ENCODE results near the gene CCDC12. TPM values are rescaled to one million over a fixed set of nuclear protein-coding genes. Genes with fewer than 3 reads are reported as not detected.
A peak's percentile ranks its signal among the peaks of the same experiment; 100 is the strongest.

The CCDC12 gene
- total and polyA plus RNA-seq, 2 of the 13 experiments (the other 11 are each of a cell fraction or from before 2014, with no cell fraction given): 30.1 to 49.5 TPM

DNA sequence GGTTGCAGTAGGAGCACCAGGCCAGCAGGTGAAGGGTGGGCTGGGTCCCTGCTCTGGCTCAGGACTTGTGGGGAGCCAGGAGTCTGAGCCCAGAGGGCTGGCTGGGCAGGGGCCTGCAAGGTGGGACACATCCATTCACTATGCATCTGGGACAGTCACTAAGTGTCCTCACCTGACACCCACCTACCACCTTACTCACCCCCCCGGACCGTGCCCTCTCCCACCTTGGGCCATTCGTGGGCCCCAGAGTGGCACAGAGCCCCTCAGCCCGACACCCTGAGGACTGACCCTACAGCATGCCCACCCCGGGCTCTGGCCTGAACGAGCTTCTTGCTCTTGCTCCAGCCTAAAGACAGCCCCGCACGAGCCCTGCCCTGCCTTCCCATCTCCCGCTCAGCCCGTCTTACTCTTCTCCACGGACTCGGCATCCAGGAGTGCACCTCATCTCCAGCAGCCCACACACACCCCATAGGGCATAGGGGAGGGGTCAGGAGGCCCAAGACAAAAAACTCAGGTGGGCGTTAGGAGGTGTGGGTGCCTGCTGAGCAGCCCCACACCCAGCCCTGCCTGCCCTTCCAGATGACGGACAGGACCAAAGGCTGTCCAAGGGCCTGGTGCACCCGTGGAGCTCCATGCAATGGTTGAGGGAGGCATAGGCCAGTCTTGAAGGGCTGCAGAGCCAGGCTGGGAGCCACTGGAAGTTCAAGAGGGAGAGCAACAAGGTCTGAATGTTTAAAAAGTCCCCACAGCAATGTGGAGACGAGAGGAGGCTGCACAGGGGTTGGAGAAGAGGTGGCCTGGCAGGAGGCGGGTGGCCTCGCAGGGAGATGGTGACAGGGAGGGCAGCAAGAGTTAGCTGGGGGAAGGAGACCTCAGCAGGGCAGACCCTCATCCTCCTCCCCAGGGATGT, 72.0 kb downstream of the CCDC12 start:
- no TSS peak for BruUV-seq (replicated peaks)
- H3K4me1 ChIP-seq (ENCODE audit: insufficient read depth, low read length): peaks cover 5% of the 10 kb centered on the region
- H3K27me3 ChIP-seq (ENCODE audit: control insufficient read depth in 1 of 2, insufficient read depth in 2 of 2, low read length in 2 of 2): peaks cover 6 to 39% of the 10 kb centered on the region in 2 experiments; a peak in 3 of 5 replicates
- H3K79me2 ChIP-seq (ENCODE audit: insufficient read depth, low read length): no peaks in the 10 kb centered on the region
- intact Hi-C loops (cut with micrococcal nuclease; ENCODE audit: unreplicated experiment): no loop called here
- H3K4me3 ChIP-seq (replicated peaks in 1 of 3; ENCODE audit: insufficient read depth in 1 of 3, low read depth in 2 of 3, low read length in 3 of 3): no peak overlapping the region
- no peaks in the 10 kb centered on the region for H4K20me1 ChIP-seq (ENCODE audit: insufficient read depth, low read length)
- ATAC-seq (no peak), FAIRE-seq (no peak), DNase-seq (ENCODE audit: low spot score) (no peak)
- no peak overlapping the region for H3K27ac ChIP-seq (ENCODE audit: extremely low read length, insufficient read depth, low read length)
- 23% methylated on average over 14 of the region's 18 CpGs for WGBS (ENCODE audit: low lambda C conversion rate)
- TF ChIP-seq ZNF724P (CRISPR knock-in tag; IDR thresholded peaks at IDR 0.05; ENCODE audit: borderline replicate concordance): no peak
- TF ChIP-seq, protein P1, sequence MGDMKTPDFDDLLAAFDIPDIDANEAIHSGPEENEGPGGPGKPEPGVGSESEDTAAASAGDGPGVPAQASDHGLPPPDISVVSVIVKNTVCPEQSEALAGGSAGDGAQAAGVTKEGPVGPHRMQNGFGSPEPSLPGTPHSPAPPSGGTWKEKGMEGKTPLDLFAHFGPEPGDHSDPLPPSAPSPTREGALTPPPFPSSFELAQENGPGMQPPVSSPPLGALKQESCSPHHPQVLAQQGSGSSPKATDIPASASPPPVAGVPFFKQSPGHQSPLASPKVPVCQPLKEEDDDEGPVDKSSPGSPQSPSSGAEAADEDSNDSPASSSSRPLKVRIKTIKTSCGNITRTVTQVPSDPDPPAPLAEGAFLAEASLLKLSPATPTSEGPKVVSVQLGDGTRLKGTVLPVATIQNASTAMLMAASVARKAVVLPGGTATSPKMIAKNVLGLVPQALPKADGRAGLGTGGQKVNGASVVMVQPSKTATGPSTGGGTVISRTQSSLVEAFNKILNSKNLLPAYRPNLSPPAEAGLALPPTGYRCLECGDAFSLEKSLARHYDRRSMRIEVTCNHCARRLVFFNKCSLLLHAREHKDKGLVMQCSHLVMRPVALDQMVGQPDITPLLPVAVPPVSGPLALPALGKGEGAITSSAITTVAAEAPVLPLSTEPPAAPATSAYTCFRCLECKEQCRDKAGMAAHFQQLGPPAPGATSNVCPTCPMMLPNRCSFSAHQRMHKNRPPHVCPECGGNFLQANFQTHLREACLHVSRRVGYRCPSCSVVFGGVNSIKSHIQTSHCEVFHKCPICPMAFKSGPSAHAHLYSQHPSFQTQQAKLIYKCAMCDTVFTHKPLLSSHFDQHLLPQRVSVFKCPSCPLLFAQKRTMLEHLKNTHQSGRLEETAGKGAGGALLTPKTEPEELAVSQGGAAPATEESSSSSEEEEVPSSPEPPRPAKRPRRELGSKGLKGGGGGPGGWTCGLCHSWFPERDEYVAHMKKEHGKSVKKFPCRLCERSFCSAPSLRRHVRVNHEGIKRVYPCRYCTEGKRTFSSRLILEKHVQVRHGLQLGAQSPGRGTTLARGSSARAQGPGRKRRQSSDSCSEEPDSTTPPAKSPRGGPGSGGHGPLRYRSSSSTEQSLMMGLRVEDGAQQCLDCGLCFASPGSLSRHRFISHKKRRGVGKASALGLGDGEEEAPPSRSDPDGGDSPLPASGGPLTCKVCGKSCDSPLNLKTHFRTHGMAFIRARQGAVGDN (CRISPR knock-in tag; IDR thresholded peaks at IDR 0.05): 0 out of 2 replicates have a peak, but pooled peaks have one; percentile 14
- no peak for TF ChIP-seq ZNF543 (CRISPR knock-in tag; IDR thresholded peaks at IDR 0.05)
- H3K9me3 ChIP-seq (ENCODE audit: low read length): no peaks in the 10 kb centered on the region
- POLR2A ChIA-PET: no interaction called here
- H3K9ac ChIP-seq (ENCODE audit: insufficient read depth, low read depth, low read length): no peak overlapping the region
- in situ Hi-C loops (cut with HindIII; ENCODE audit: extremely low pct_ligation_motif_present, low pct_unique_long_range_greater_than_20kb): loop anchor here (5.0 kb wide), 2 partner anchors 37 to 192 kb away; no protein-coding TSS in a partner anchor
- H3K4me2 ChIP-seq (ENCODE audit: low read depth, low read length): no peak overlapping the region
- H3K36me3 ChIP-seq (replicated peaks in 1 of 2; ENCODE audit: control insufficient read depth in 1 of 2, insufficient read depth in 2 of 2, low read length in 2 of 2): no peaks in the 10 kb centered on the region
- CTCF ChIA-PET (ENCODE audit: low intra/inter-chr PET ratio, low total read pairs): no interaction called here
- no peak overlapping the region for H2AFZ ChIP-seq (ENCODE audit: low read length)
